HG03159 (cell line): ENCODE measurements around the gene CDH4.

Experiments
- ATAC-seq: cut with Tn5 transposase; IDR thresholded peaks from one replicate; pipeline ENCODE4 v1.9.1; 2021; ENCODE audit warnings: mild to moderate bottlenecking, moderate library complexity; ENCODE audit not compliant: unreplicated experiment

Gene CDH4

GRCh38 chr20:61299618-61300017, 47.6 kb downstream of the CDH4 start:
- ATAC-seq: no peak

- no peak for ATAC-seq
Measured at GRCh38 chr20:61300293-61300692, 48.2 kb downstream of the CDH4 start.

- no peak for ATAC-seq
Measured at GRCh38 chr20:61300709-61301108, 48.6 kb downstream of the CDH4 start.

- no peak for ATAC-seq
Measured at GRCh38 chr20:61301711-61302525, 49.9 kb downstream of the CDH4 start.

GRCh38 chr20:61303217-61303616, 51.2 kb downstream of the CDH4 start:
- no peak for ATAC-seq

GRCh38 chr20:61303675-61304074, 51.6 kb downstream of the CDH4 start:
- no peak for ATAC-seq

- no peak for ATAC-seq
Measured at GRCh38 chr20:61304750-61305149, 52.7 kb downstream of the CDH4 start.

- ATAC-seq: no peak
Measured at GRCh38 chr20:61306937-61307475, 54.9 kb downstream of the CDH4 start.

- ATAC-seq: no peak
Measured at GRCh38 chr20:61307686-61308476, 55.8 kb downstream of the CDH4 start.

- ATAC-seq: no peak
Measured at GRCh38 chr20:61308477-61308774, 56.4 kb downstream of the CDH4 start.

- ATAC-seq: no peak
Measured at GRCh38 chr20:61310954-61311353, 58.9 kb downstream of the CDH4 start.

GRCh38 chr20:61311656-61312387, 59.8 kb downstream of the CDH4 start:
- ATAC-seq: no peak

GRCh38 chr20:61312925-61313324, 60.9 kb downstream of the CDH4 start:
- ATAC-seq: no peak

- no peak for ATAC-seq
Measured at GRCh38 chr20:61313396-61313795, 61.3 kb downstream of the CDH4 start.

- no peak for ATAC-seq
Measured at GRCh38 chr20:61314326-61315010, 62.4 kb downstream of the CDH4 start.

GRCh38 chr20:61315319-61315718, 63.3 kb downstream of the CDH4 start:
- no peak for ATAC-seq

GRCh38 chr20:61316346-61316745, 64.3 kb downstream of the CDH4 start:
- ATAC-seq: no peak

- ATAC-seq: no peak
Measured at GRCh38 chr20:61317966-61318530, 66.0 kb downstream of the CDH4 start.

- ATAC-seq: no peak
Measured at GRCh38 chr20:61320691-61321425, 68.8 kb downstream of the CDH4 start.

- ATAC-seq: no peak
Measured at GRCh38 chr20:61321481-61321880, 69.4 kb downstream of the CDH4 start.
